Measurements from ENCODE around the gene TRPM3. TPM values are rescaled to one million over a fixed set of nuclear protein-coding genes. Genes with fewer than 3 reads are reported as not detected.

TRPM3 gene
- polyA plus RNA-seq, 1 donor = 0.57 TPM

DNA sequence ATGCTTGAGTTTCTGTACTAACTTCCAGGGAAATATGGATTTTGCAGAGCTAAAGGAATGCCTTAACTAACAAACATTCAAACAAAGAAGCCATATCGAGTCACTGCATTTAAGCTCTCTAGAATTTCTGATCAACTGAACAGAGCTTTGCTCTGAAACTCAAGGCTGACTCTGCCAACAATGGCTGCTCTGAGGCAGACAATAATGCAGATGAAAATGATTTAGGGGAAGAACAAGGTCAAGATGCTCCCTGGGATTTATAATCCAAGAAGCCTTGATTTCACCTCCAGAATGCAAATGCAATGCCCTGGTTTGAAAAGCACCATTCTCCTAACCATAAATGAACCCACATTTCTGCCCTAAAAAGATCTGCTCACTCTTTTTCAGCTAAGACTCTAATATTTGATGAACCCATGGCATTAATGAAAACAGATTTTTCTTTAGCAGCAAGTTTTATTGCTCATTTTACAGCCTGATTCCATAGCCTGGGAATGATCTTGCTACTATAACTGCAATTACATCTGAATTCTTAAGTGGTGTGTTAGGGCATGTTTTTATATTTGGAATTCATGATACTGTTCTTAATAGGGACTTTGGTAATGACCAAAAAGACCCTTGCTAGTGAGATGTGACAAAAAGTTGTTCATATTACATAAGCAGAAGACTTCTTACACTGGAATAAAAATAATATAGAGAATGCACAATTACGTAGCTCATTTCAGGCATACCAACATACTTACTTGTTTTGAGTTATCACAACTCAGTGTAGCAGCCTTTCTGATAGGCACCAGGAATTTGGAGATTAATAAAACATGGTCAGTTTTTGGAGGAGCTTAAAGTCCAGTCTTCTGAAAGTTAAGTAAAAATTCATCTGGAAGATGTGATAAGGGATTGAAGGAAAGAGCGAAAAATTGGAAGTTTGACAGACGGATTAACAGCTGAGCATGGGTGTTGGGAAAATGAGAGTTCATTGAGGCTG lies 169.4 kb downstream of the TRPM3 start:
- Histone ChIP-seq H3K4me1 (ENCODE audit: control insufficient read depth, insufficient read depth, low read length) (no peaks in the 10 kb centered on the region), H3K4me3 (ENCODE audit: low read length) (no peak overlapping the region), H3K9me3 (ENCODE audit: control insufficient read depth, low read depth, low read length) (no peaks in the 10 kb centered on the region), H3K27ac (ENCODE audit: low read length) (no peak overlapping the region), H3K27me3 (ENCODE audit: control insufficient read depth, insufficient read depth, low read length) (no peaks in the 10 kb centered on the region), H3K36me3 (ENCODE audit: control insufficient read depth, insufficient read depth, low read length) (no peaks in the 10 kb centered on the region)
- no peak for DNase-seq
- WGBS (ENCODE audit: insufficient coverage, low lambda C conversion rate) = 100% methylated on average over 2 of the region's 4 CpGs

DNA sequence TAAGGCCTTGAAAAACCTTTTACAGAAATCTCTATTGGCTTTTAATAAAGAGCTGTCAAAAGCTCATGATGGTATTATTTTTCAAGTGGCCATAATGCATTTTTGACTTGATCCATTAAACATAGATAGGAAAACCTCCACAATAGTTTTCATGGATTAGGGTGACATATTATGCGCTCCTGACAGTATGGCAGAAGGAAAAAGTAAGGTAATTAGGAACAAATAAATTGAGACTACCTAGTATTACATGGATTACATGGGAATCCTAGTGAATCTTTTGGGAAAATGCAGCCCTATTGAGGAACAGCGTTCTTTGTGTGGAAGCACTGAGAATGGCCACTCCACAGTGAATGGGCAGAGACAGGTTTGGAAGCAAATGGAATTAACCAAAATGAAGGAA lies 171.2 kb downstream of the TRPM3 start:
- no peaks in the 10 kb centered on the region for H3K9me3 ChIP-seq (ENCODE audit: control insufficient read depth, low read depth, low read length)
- WGBS (ENCODE audit: insufficient coverage, low lambda C conversion rate) = 20% methylated on average over 1 of the region's 2 CpGs

DNA sequence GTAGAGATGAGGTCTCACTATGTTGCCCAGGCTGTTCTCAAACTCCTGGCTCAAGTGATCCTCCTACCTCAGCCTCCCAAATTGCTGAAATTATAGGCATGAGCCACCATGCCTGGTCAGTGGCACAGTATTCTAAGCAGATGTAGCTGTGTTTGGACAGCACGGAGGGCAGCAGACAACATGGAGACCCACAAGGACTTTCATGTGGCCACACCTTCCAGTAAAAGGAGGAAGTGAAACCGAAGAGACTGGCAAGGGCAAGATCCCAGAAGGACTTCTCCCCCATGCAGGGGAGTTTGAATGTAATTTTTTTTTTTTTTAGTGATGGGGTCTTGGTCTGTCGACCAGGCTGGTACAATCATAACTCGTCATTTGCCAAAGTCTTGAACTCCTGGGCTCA lies 172.2 kb downstream of the TRPM3 start:
- Histone ChIP-seq H3K27me3 (ENCODE audit: control insufficient read depth, insufficient read depth, low read length) (no peaks in the 10 kb centered on the region), H3K4me3 (ENCODE audit: low read length) (no peak overlapping the region), H3K9me3 (ENCODE audit: control insufficient read depth, low read depth, low read length) (no peaks in the 10 kb centered on the region), H3K36me3 (ENCODE audit: control insufficient read depth, insufficient read depth, low read length) (no peaks in the 10 kb centered on the region), H3K27ac (ENCODE audit: low read length) (no peak overlapping the region), H3K4me1 (ENCODE audit: control insufficient read depth, insufficient read depth, low read length) (no peaks in the 10 kb centered on the region)
- DNase-seq = no peak
- WGBS (ENCODE audit: insufficient coverage, low lambda C conversion rate) = no CpG with 5 or more reads among the region's 4 CpGs

More for the DNA sequence above, 171.2 kb downstream of the TRPM3 start:
- Histone ChIP-seq H3K27me3 (ENCODE audit: control insufficient read depth, insufficient read depth, low read length) (no peaks in the 10 kb centered on the region), H3K27ac (ENCODE audit: low read length) (no peak overlapping the region), H3K4me1 (ENCODE audit: control insufficient read depth, insufficient read depth, low read length) (no peaks in the 10 kb centered on the region), H3K36me3 (ENCODE audit: control insufficient read depth, insufficient read depth, low read length) (no peaks in the 10 kb centered on the region), H3K4me3 (ENCODE audit: low read length) (no peak overlapping the region)
- no peak for DNase-seq

DNA sequence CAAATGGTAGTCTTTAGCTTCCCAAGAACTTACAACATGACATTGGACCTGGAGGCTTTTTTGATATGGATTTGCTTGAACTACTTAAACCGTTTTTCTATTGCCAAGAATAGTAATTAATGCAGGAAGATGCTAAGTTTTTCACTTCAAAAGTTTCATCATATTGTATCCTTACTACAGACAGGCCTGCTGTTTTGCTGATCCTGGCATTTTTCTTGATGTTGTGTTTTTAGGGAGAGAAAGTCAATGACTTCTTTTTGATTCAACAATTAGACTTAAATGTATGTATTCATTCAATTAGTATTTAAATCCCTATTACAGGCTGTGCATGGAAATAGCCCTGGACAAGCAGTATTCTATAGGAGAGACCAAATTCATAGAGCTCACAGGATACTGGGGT lies 172.7 kb downstream of the TRPM3 start:
- Histone ChIP-seq H3K36me3 (ENCODE audit: control insufficient read depth, insufficient read depth, low read length) (no peaks in the 10 kb centered on the region), H3K27ac (ENCODE audit: low read length) (no peak overlapping the region), H3K9me3 (ENCODE audit: control insufficient read depth, low read depth, low read length) (no peaks in the 10 kb centered on the region), H3K4me3 (ENCODE audit: low read length) (no peak overlapping the region), H3K4me1 (ENCODE audit: control insufficient read depth, insufficient read depth, low read length) (no peaks in the 10 kb centered on the region), H3K27me3 (ENCODE audit: control insufficient read depth, insufficient read depth, low read length) (no peaks in the 10 kb centered on the region)
- no peak for DNase-seq
- no CpG with 5 or more reads among the region's 1 CpG for WGBS (ENCODE audit: insufficient coverage, low lambda C conversion rate)

DNA sequence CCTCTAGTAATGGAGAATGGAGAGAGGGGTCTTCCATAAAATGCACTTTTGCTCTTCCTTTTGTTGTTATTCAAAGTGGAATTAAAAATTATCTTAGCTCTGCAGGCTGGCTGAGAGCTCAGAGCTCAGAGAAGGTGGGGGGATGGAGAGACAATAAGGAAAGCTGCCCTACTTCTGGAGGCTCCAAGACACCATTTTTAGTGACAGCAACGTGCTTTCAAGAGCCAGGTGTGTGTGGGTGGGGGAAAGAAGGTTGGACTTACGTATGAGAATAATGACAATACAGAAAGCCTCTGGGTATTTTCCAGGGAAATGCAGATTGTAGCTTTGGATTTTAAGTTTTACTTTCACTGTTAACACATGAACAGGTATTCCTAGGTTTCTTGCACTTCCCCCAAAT lies 173.9 kb downstream of the TRPM3 start:
- H3K36me3 ChIP-seq (ENCODE audit: control insufficient read depth, insufficient read depth, low read length) = no peaks in the 10 kb centered on the region
- H3K4me3 ChIP-seq (ENCODE audit: low read length) = no peak overlapping the region
- H3K4me1 ChIP-seq (ENCODE audit: control insufficient read depth, insufficient read depth, low read length) = no peaks in the 10 kb centered on the region
- H3K9me3 ChIP-seq (ENCODE audit: control insufficient read depth, low read depth, low read length) = no peaks in the 10 kb centered on the region
- H3K27ac ChIP-seq (ENCODE audit: low read length) = no peak overlapping the region
- 83% methylated on average over 1 of the region's 2 CpGs for WGBS (ENCODE audit: insufficient coverage, low lambda C conversion rate)
- no peaks in the 10 kb centered on the region for H3K27me3 ChIP-seq (ENCODE audit: control insufficient read depth, insufficient read depth, low read length)
- DNase-seq = no peak

DNA sequence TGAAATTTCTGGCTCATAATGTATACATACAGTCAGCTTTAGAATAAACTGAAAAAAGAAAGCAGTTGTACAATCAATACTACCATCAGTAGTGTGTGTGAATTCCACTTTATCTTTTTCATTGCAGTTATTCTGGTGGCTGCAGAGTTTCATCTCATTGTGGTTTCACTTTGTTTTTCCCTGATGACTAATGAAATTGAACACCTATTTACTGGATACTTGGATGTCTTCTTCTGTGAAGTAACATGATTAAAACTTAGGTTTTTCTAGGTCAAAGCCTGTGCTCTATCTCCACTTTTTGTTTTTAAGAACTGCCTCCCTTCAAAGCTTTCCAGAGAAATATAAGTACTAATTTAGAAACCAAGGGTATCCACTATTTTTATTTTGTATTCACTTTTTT lies 174.3 kb downstream of the TRPM3 start:
- no peak overlapping the region for H3K27ac ChIP-seq (ENCODE audit: low read length)
- no peaks in the 10 kb centered on the region for H3K36me3 ChIP-seq (ENCODE audit: control insufficient read depth, insufficient read depth, low read length)
- no peaks in the 10 kb centered on the region for H3K27me3 ChIP-seq (ENCODE audit: control insufficient read depth, insufficient read depth, low read length)
- no peak for DNase-seq
- H3K4me1 ChIP-seq (ENCODE audit: control insufficient read depth, insufficient read depth, low read length) = no peaks in the 10 kb centered on the region
- H3K4me3 ChIP-seq (ENCODE audit: low read length) = no peak overlapping the region
- H3K9me3 ChIP-seq (ENCODE audit: control insufficient read depth, low read depth, low read length) = no peaks in the 10 kb centered on the region

DNA sequence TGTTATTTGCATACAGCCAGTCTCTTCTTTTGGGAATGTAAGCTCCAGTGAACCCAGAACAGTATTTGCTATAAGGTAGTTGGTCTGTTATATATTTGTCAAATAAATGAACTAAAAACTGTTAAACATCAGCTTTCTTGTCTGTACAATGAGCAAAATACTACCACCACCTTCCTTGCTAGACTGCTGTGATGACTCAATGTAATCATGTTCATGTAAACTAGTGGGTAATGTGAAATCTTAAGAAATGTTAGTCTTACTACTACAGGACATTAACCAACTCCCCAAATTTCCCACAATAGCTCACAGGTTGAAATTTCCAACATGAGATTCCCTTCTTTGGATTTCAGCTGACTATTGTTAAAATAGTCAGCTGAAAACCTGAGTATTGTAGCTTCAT lies 176.1 kb downstream of the TRPM3 start:
- H3K27ac ChIP-seq (ENCODE audit: low read length) = no peak overlapping the region
- H3K4me1 ChIP-seq (ENCODE audit: control insufficient read depth, insufficient read depth, low read length) = no peaks in the 10 kb centered on the region
- no peak for DNase-seq
- H3K36me3 ChIP-seq (ENCODE audit: control insufficient read depth, insufficient read depth, low read length) = no peaks in the 10 kb centered on the region
- H3K4me3 ChIP-seq (ENCODE audit: low read length) = no peak overlapping the region
- no peaks in the 10 kb centered on the region for H3K9me3 ChIP-seq (ENCODE audit: control insufficient read depth, low read depth, low read length)
- H3K27me3 ChIP-seq (ENCODE audit: control insufficient read depth, insufficient read depth, low read length) = no peaks in the 10 kb centered on the region

DNA sequence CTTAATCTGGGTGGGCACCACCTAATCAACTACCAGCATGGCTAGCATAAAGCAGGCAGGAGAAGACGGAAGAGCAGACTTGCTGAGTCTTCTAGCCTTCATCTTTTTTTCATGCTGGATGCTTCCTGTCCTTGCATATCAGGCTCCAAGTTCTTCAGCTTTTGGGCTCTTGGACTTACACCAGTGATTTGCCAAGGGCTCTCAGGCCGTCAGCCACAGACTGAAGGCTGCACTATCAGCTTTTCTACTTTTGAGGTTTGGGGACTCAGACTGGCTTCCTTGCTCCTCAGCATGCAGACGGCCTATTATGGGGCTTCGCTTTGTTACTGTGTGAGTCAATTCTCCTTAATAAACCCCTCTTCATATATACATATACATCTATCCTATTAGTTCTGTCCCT lies 180.2 kb downstream of the TRPM3 start:
- Histone ChIP-seq H3K27ac (ENCODE audit: low read length) (no peak overlapping the region), H3K36me3 (ENCODE audit: control insufficient read depth, insufficient read depth, low read length) (no peaks in the 10 kb centered on the region), H3K9me3 (ENCODE audit: control insufficient read depth, low read depth, low read length) (no peaks in the 10 kb centered on the region), H3K4me1 (ENCODE audit: control insufficient read depth, insufficient read depth, low read length) (no peaks in the 10 kb centered on the region), H3K4me3 (ENCODE audit: low read length) (no peak overlapping the region), H3K27me3 (ENCODE audit: control insufficient read depth, insufficient read depth, low read length) (no peaks in the 10 kb centered on the region)
- 90% methylated on average over 2 of the region's 4 CpGs for WGBS (ENCODE audit: insufficient coverage, low lambda C conversion rate)
- DNase-seq = no peak

DNA sequence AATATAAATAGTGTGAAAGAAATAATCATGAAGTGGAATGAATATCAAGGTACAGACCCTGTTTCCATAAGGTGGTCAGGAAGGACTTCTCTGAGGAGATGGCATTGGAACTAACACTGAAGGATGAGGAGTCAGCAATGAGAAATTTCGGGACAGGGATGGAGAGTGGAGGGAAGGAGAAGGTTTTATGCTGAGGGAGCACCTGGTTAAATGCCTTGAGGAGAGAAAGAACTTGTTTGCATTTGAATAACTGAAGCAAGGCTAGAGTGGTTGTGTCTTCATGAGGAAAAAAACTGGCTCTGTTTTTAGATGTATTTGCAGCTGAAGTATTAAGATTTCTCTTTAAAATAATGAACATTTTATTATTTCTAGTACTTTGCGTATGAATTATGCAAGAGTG lies 180.8 kb downstream of the TRPM3 start:
- H3K36me3 ChIP-seq (ENCODE audit: control insufficient read depth, insufficient read depth, low read length) = no peaks in the 10 kb centered on the region
- no peaks in the 10 kb centered on the region for H3K9me3 ChIP-seq (ENCODE audit: control insufficient read depth, low read depth, low read length)
- no peaks in the 10 kb centered on the region for H3K27me3 ChIP-seq (ENCODE audit: control insufficient read depth, insufficient read depth, low read length)
- WGBS (ENCODE audit: insufficient coverage, low lambda C conversion rate) = 100% methylated on average over 1 of the region's 2 CpGs
- H3K27ac ChIP-seq (ENCODE audit: low read length) = no peak overlapping the region
- H3K4me1 ChIP-seq (ENCODE audit: control insufficient read depth, insufficient read depth, low read length) = no peaks in the 10 kb centered on the region
- no peak overlapping the region for H3K4me3 ChIP-seq (ENCODE audit: low read length)
- DNase-seq = no peak

DNA sequence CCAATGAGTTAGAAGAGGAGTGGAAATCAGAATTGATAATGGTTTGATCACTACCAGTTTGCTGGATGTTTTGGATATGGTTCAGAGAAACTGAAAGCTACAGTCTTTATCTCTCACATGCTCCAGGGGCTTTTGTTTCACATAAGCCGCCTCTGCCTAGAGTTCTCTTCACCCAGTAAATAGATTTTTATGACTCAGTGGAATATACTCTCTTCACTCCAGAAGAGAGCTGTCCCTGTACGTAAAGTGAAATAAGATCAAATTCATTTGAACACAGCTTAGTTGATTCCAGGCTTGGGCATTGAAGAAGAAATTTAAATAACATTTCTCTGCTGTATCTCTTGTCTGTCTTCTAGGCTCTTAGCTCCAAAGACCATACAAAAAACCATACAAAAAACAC lies 184.9 kb downstream of the TRPM3 start:
- no peaks in the 10 kb centered on the region for H3K36me3 ChIP-seq (ENCODE audit: control insufficient read depth, insufficient read depth, low read length)
- WGBS (ENCODE audit: insufficient coverage, low lambda C conversion rate) = no CpG with 5 or more reads among the region's 2 CpGs
- H3K4me1 ChIP-seq (ENCODE audit: control insufficient read depth, insufficient read depth, low read length) = no peaks in the 10 kb centered on the region
- no peaks in the 10 kb centered on the region for H3K9me3 ChIP-seq (ENCODE audit: control insufficient read depth, low read depth, low read length)
- H3K27ac ChIP-seq (ENCODE audit: low read length) = no peak overlapping the region
- no peaks in the 10 kb centered on the region for H3K27me3 ChIP-seq (ENCODE audit: control insufficient read depth, insufficient read depth, low read length)
- DNase-seq = peak in 1 of 2 donors; percentile 11
- H3K4me3 ChIP-seq (ENCODE audit: low read length) = no peak overlapping the region

DNA sequence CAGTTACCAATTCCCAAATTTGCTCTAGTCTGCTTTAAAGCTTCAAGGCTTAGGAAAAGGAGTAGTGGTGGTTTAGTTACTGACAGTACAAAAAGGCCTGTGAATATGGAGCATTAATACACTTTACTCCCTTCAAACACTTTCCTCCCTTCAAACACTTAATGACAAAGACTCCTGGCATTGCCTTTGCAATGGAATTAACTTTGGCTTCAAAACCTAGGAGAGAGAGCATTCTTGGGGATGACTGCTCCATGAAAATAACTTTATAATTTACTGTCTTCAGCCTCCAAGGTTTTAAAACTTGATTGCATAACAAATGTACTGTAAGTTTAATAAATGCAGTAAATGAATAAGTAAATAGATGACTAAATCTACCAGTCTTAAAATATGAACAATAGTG lies 185.6 kb downstream of the TRPM3 start:
- no peak for DNase-seq
- Histone ChIP-seq H3K36me3 (ENCODE audit: control insufficient read depth, insufficient read depth, low read length) (no peaks in the 10 kb centered on the region), H3K4me3 (ENCODE audit: low read length) (no peak overlapping the region), H3K4me1 (ENCODE audit: control insufficient read depth, insufficient read depth, low read length) (no peaks in the 10 kb centered on the region), H3K9me3 (ENCODE audit: control insufficient read depth, low read depth, low read length) (no peaks in the 10 kb centered on the region), H3K27ac (ENCODE audit: low read length) (no peak overlapping the region), H3K27me3 (ENCODE audit: control insufficient read depth, insufficient read depth, low read length) (no peaks in the 10 kb centered on the region)

Measured in large intestine (tissue), 3 donors.